Measurements from ENCODE around the gene SYNM. TPM values are rescaled to one million over a fixed set of nuclear protein-coding genes. Genes with fewer than 3 reads are reported as not detected.

The SYNM gene
- total and polyA plus RNA-seq, 2 of the 8 experiments (the other 6 are each of a cell fraction or from before 2014, with no cell fraction given), result 0.89 to 2.0 TPM

- Histone ChIP-seq H3K23ac (ENCODE audit: insufficient read length) (no peak overlapping the region), H3K36me3 (ENCODE audit: control insufficient read depth in 2 of 4, insufficient read depth in 4 of 4, low read length in 3 of 4) (no peaks in the 10 kb centered on the region), H2AFZ (ENCODE audit: low read length) (no peak overlapping the region), H2BK12ac (ENCODE audit: low read depth, low read length) (no peak overlapping the region), H3K14ac (ENCODE audit: insufficient read length) (no peak overlapping the region), H3K9me3 (ENCODE audit: insufficient read depth in 2 of 2, low read depth in 1 of 2, low read length in 1 of 2) (no peaks in the 10 kb centered on the region), H2BK20ac (ENCODE audit: low read length) (no peak overlapping the region), H3K27me3 (replicated peaks in 1 of 4; ENCODE audit: control insufficient read depth in 3 of 4, extremely low read depth in 1 of 4, insufficient read depth in 3 of 4, low read length in 3 of 4) (peaks cover 0 to 23% (median 19%) of the 10 kb centered on the region in 4 experiments; a peak in 6 of 7 replicates), H2AK5ac (ENCODE audit: low read depth, low read length) (no peak overlapping the region), H3K4ac (replicated peaks; ENCODE audit: insufficient read length, low read depth, low read length) (no peak overlapping the region), H4K20me1 (replicated peaks in 1 of 2; ENCODE audit: control insufficient read depth in 1 of 2, insufficient read depth in 2 of 2, low read length in 2 of 2) (no peaks in the 10 kb centered on the region), H3K56ac (replicated peaks; ENCODE audit: insufficient read length, low read depth, low read length) (no peak overlapping the region), H3K23me2 (ENCODE audit: low read depth, low read length) (no peaks in the 10 kb centered on the region; the same call in 1 of the 2 replicates), H3K4me1 (replicated peaks in 1 of 4; ENCODE audit: control insufficient read depth in 3 of 4, insufficient read depth in 4 of 4, low read length in 3 of 4) (peaks cover 0 to 5% (median 1%) of the 10 kb centered on the region in 4 experiments; a peak in 4 of 7 replicates), H4K8ac (ENCODE audit: extremely low read depth, insufficient read depth, low read length) (no peak overlapping the region), H4K91ac (replicated peaks; ENCODE audit: insufficient read length, low read length) (no peak overlapping the region), H3K79me1 (ENCODE audit: low read depth, low read length) (no peaks in the 10 kb centered on the region), H3K18ac (ENCODE audit: extremely low read depth, low read length) (no peak overlapping the region), H4K5ac (ENCODE audit: insufficient read length, low read depth, low read length) (no peak overlapping the region), H2BK15ac (ENCODE audit: low read length) (no peak overlapping the region), H3K4me3 (ENCODE audit: extremely low read depth in 1 of 4, insufficient read depth in 2 of 4, low read depth in 3 of 4, low read length in 4 of 4) (no peak overlapping the region), H3K9ac (replicated peaks in 1 of 4; ENCODE audit: extremely low read depth in 1 of 4, low read depth in 3 of 4, low read length in 3 of 4) (no peak overlapping the region), H2BK5ac (ENCODE audit: low read depth, low read length) (no peak overlapping the region), H3K4me2 (ENCODE audit: insufficient read depth in 1 of 2, low read depth in 2 of 2, low read length in 2 of 2) (no peak overlapping the region), H3K27ac (ENCODE audit: low read depth, low read length) (no peak overlapping the region), H2BK120ac (replicated peaks; ENCODE audit: low read depth, low read length) (no peak overlapping the region), H3K79me2 (ENCODE audit: control insufficient read depth in 1 of 2, insufficient read depth in 2 of 2, low read length in 2 of 2) (no peaks in the 10 kb centered on the region)
- DNase-seq (ENCODE audit: low read depth in 1 of 2, low spot score in 2 of 2), result no peak
- FAIRE-seq, result no peak
- POLR2A ChIA-PET (ENCODE audit: partially characterized antibody), result no interaction called here
- 88% methylated on average over 11 of the region's 11 CpGs; no CpG with 5 or more reads in 1 of the 2 experiments for WGBS, 2 experiments (ENCODE audit: extremely low coverage in 1 of 2, insufficient coverage in 1 of 2, insufficient read length in 1 of 2, insufficient replicate concordance in 2 of 2, low coverage in 1 of 2, low lambda C conversion rate in 2 of 2, missing lambda C conversion rate in 1 of 2)
- CTCF ChIA-PET (ENCODE audit: partially characterized antibody), result interaction anchor here (1.6 to 8.9 kb wide), 3 partner anchors 9 to 118 kb away, joined by 4 to 114 read pairs (median 16); partner anchors contain the start of gene SYNM
- TF ChIP-seq RFX5 (IDR thresholded peaks at IDR 0.05; ENCODE audit: borderline replicate concordance, low read depth, low read length), result no peak
- TF ChIP-seq NANOG (IDR thresholded peaks at IDR 0.05; ENCODE audit: insufficient read depth, low read depth, low read length, poor library complexity, severe bottlenecking), result no peak
- no peak for TF ChIP-seq SP1 (IDR thresholded peaks at IDR 0.05; ENCODE audit: low read depth, low read length)
- TF ChIP-seq TBP (IDR thresholded peaks at IDR 0.05; ENCODE audit: low read depth, low read length), result no peak
- no peak for TF ChIP-seq YY1 (IDR thresholded peaks at IDR 0.05; ENCODE audit: low read depth, low read length)
- TF ChIP-seq SIRT6 (IDR thresholded peaks at IDR 0.05; ENCODE audit: low read length), result no peak
- TF ChIP-seq MAFK (IDR thresholded peaks at IDR 0.05; ENCODE audit: low read depth, low read length), result no peak
- no peak for TF ChIP-seq KDM4A (IDR thresholded peaks at IDR 0.05; ENCODE audit: low read depth, low read length, severe bottlenecking)
- TF ChIP-seq GABPA (IDR thresholded peaks at IDR 0.05; ENCODE audit: borderline replicate concordance, insufficient read depth, low read length), result no peak
Observed at GRCh38 chr15:99096894-99097426, 7.9 kb upstream of the SYNM start.
